GM18520 (cell line): ENCODE data around the gene ATP6V0A1.
"Not testable (repeated sequence)": the region's sequence is repeated elsewhere in the genome, so short reads cannot be mapped to it uniquely, and the experiment has no call there.

Source experiments
- ATAC-seq: cut with Tn5 transposase; IDR thresholded peaks from one replicate; pipeline ENCODE4 v1.9.1; 2021; ENCODE audit not compliant: unreplicated experiment

The ATP6V0A1 gene

DNA sequence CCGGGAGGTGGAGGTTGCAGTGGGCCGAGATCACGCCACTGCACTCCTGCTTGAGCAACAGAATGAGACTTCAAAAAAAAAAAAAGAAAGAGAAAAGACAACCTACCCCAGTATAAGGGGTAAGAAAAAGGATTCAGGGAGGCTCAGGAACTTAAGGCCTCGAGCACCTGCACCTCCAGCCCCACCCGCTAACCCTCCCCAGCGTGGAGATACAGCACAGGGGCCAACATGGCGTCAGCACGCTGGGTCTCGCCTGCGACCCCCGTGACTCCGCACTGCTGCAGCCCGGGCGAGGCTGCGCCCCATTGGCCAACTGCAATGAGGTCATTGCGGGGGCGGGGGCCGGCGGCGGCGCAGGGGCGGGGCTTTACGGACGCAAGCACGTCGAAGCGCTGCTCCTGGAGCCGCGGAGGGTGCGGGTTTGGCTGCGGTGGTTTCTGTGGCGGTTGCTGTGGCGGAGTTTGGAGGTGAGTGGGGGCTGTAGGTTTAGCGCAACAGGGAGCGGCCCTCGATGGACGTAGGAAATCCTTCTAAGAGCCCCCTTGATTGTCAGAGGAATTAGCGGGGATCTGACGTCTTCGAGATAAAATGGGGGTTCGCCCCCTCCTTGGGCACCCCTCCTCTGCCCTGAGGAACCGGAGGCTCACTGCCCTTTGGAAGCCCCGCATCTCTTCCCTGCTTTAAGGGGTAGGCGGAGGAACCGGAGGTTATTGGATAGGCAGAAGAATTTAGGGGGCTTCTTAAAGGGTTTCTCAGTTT, at the start of gene ATP6V0A1:
ATP6V0A1 (plus strand) TSS at position 382 of the 759 bp plus-strand sequence. CDS start 2,017 bp downstream, outside the sequence.
- peak; percentile 59 for ATAC-seq

DNA sequence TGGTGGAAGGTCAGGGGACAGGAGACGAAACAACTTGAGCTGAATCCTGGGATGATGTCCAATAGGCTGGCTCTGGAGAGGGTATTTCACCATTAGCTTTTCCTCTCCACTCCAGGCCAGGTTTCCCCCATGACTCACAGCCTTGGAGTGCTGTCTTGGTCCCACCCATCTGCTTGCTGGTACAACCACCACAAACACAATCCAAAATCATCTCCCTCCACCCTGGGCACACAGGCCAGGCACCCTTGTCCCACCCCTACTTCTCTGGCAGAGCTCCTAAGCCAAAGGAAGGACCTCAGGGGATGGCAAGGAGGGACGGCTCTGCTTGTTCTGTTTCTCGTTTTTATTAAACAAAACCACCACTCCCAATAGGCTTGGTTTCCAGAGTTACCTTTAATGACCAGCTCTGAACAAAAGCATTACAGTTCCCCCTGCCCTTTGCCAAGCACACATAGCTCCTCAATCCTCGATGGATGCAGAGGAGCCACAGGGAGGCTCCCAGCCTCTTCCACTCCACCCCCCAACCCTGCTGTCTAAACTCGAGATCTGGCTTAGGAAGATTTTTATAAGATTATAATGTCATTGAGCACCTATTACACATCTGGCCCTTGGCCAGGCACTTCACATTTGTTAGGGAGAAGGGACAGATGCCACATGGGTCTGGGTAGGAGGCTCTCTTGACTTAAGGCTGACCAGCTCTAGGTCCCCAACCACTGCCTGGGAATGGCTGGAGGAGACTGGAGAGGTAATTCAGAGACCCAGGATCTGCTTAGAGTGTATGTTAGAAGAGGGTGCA, 49.0 kb upstream of the ATP6V0A1 start:
- ATAC-seq = no peak

DNA sequence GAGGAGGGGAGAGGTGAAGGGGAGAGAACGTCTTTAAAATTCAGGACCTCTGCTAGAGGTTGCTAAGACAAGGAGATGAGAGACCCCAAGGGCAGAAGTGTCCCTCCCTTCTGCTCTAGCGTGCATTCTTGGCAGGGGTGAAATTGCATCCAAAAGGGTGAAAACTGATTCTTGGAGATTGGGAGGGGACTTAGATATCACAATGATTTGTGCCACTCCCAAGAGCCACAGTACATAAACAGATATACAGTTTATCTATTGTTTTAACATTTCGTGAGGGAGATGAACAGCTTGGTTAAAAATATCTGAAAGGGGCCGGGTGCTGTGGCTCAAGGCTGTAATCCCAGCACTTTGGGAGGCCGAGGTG, 48.4 kb upstream of the ATP6V0A1 start:
- ATAC-seq = no peak

DNA sequence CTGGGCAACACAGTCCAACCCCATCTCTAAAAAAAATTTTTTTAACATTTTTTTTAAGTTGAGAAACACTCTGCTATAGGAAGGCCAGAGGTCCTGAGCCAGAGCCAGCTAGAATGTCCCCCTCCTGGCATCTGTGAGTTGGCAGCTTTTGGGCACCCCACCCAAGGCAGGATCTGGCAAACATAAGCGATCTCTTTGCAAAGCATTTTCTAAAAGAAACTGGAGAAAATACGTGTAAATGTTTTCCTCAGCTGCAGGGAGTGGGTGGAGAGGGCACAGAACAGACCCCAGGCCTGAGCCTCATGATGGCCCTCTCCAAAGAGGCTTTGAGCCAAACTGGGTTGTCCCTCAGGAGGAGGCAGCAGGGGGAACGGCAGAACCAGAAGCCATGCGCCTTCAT, 47.3 kb upstream of the ATP6V0A1 start:
- ATAC-seq = no peak

DNA sequence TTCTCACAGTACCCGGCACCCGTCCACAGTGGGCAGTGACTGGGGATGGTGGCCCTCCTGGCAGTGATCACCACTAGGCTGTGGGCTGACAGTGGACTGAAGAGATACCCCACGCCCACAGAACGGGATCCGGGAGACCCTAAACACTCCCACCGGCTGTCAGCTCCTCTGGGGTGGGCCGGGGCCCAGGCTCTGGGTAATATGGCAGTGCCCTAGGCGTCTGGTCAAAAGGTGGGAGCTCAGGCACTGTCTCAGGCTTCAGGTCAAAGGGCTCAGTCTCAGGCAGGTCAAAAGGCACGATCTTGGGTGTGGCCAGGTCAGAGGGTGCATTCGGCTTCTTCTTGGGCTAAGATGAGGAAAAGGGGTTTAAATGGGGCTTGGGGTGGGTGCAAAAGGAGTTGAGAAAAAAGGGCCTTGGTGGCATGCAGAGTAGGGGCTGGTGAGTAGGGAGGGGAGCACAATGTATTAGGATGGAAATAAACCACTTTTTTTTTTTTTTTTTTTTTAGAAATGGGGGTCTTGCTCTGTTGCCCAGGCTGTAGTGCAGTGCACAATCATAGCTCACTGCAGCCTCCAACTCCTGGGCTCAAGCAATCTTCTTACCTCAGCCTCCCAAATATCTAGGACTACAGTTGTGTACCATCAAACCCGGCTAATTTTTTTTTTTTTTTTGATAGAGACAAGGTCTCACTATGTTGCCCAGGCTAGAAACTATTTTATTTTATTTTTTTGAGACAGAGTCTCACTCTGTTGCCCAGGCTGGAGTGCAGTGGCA, 46.6 kb upstream of the ATP6V0A1 start:
- no peak for ATAC-seq

DNA sequence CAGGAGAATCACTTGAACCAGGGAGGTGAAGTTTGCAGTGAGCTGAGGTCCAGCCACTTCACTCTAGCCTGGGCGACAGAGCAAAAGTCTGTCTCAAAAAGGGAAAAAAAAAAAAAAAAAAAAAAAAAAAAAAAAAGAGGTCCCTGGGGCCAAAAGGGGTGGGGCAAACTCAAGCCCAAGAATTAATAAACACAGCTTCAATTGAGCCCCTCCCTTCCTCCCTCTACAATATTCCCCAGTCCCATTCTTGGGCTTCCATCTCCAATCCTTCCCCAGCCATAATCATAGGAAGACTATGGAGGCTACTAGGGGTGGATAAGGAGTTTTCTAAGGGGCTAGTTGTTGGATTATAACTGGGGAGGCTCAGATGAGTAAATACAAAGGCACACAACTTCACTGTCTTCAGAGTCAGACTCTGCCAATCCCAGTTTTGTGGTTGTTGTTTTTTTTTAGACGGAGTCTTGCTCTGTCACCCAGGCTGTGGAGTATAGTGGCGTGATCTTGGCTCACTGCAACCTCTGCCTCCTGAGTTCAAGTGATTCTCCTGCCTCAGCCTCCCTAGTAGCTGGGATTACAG, 45.1 kb upstream of the ATP6V0A1 start:
- no peak for ATAC-seq

DNA sequence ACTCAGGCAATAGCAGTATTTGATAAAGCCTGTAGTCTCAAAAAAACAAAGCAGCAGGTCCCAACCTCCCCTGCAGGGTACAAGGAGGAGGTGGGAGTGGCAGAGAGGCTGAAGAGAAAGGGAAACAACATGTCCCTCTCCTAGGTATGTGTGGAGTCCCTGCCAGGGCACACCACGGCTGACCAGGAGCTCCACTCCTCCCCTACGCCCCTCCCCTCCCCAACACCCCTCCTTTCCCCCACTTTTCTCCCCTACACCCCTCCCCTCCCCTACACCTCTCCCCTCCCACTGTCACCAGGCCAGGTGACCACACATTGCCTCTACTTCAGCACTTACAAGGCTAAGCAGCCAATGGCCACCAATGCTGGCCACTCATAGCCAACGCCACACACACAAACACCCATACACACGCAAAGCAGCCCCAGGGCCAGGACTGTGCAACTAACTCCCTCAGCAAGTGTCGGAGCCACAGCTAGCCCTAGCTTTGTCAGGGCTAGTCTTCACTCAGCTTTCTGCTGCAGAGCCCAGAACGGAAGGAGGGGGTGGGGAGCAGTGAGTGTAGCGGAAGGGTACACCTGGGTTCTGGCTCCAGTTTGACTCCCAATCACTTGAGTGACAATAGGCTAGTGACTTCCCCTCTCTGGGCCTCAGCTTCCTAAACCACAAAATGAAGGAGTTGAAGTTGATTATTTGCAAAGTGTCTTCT, 43.8 kb upstream of the ATP6V0A1 start:
- no peak for ATAC-seq

DNA sequence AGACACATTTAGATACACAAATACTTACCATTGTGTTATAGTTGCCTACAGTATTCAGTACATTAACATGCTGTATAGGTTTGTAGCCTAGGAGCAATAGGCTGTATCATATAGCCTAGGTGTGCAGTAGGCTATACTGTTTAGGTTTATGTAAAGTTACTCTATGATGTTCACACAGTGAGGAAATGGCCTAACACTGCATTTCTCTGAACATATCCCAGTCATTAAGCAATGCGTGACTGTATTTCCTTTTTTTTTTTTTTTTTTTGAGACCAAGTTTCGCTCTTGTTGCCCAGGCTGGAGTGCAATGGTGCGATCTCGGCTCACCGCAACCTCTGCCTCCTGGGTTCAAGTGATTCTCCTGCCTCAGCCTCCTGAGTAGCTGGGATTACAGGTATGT, 40.7 kb upstream of the ATP6V0A1 start:
- not testable (repeated sequence) for ATAC-seq

DNA sequence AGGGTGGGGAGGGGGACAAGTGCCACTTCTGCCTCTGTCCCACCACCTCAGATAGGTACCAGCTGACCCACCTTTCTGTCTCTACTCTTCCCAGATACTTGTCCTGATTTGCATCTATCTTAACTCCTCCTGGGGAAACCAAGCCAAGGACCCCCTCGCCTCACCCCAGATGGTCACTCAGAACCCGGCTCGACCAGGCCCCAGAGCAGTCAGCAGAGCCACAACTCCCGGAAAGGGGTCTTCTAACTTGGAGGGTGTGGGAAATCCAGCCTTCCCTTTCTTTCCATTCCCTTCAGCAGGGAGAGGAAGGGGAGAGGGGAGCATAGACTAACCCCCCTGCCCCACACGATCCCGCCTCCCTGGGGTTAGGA, 37.6 kb upstream of the ATP6V0A1 start:
- no peak for ATAC-seq

DNA sequence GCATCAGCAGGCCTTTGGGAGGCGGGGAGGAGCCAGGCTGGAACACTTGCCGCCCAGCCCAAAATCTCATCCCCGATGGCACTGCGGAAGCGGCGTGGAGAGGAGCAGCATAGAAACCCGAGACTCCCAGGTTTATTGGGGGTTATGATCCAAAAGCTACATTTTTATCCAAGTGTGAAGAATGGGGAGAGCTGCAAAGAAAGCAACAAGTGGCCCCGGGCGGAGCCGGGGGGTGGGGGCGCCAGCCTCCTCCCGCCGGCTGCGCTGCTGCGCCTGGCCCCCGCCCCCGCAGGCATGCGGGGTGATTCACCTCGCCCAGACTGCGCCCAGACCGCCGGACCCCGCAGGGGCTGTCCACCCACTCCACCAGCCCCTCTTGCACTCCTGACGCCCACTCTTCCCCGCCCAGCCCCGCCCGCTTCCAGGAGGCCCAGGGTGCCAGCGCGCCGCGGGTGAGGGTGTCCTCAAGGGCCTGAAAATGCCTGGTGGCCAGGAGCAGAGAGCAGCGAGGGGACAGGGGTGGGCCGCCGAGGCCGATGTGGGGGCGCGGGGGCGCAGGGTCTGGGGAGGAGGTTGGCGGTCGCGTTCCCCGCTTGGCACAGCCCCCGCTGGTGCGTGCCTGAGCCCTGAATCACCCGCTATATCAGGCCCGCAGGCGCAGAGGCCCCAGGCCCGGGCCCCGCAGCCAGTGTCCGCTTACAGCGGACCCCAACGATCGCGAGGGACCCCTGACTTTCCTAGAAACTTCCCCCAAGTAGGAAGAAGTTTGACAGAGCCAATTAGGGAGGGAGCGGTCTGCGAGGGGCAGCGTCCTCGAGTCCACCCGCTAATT, 37.0 kb upstream of the ATP6V0A1 start:
- no peak for ATAC-seq

DNA sequence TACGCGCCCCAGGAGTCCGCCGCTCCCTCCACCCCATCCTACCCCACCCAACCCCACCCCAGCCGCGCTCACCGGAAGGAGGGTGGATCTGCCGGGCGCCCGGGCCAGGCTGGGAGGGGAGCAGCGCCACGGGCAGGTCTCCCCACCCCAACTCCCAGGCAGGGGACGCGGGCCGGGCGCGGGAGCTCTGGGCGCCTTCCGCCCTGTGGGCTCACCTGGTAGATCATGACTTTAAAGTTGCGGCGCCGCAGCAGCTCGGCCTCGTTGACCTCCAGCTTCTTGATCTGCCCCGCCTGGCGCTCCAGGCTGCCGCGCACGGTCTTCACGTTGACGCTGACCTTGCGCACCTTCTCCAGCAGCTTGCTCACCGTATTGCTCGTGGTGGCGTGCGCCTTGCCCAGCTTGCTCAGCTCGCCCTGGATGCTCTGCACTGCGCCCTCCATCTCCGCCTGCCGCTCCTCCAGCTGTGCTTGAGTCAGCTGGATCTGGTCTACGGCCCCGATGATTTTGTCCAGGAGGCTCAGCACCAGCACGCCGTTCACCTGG, 36.2 kb upstream of the ATP6V0A1 start:
- ATAC-seq = no peak

DNA sequence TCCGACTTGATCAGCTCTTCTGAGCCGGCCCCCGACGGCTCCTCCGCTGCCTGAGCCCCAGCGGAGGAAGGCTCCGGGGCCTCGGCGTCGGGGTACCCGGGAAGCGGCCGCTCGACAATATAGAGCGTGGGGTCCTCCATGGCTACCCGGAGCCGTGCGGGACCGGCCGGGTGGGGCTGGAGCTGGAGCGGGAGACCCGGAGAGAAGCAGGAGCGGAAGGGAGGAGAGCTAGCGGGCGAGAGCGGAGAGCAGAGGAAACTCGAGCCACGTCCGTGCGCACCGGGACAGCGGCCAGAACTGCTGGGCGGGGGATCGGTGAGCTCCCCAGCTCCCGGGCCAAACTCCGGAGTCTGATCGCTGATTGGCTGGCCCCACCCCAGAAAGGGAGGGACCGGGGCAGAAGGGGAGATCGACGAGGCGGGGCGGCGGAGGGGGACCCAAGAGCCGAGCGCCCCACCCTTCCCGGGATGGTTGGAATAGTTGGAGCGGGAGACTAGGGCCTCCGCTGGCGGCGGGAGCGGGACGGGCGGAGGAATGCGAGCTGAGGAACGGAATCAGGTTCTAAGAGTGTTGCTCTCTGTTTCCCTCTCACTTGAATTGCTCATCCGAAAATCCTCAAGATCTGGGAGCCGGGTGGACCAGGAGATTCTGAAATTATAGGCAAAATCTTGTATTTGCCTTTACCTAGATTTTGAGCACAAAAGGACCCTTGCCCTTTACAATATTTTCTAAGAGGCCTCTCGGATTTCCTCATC, 35.5 kb upstream of the ATP6V0A1 start, which contains the start of gene CAVIN1:
CAVIN1 (minus strand) TSS at position 299 of the 755 bp plus-strand sequence; CDS start at position 140, 159 bp downstream.
- ATAC-seq = no peak

DNA sequence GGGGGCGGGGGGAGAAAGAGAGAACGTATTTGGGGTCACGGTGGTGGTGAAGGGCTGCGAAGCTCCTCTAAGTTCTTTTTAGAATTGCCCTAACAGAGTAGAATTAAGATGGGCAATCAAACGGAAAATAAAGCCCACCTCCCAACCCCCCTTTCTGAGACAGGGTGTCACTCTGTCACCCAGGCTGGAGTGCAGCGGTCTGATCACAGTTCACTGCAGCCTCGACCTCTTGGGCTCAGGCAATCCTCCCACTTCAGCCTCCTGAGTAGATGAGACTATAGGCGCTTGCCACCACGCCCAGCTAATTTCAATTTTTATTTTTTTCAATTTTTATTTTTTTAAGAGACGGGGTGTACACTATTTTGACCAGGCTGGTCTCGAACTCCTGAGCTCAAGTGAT, 34.9 kb upstream of the ATP6V0A1 start:
- no peak for ATAC-seq

DNA sequence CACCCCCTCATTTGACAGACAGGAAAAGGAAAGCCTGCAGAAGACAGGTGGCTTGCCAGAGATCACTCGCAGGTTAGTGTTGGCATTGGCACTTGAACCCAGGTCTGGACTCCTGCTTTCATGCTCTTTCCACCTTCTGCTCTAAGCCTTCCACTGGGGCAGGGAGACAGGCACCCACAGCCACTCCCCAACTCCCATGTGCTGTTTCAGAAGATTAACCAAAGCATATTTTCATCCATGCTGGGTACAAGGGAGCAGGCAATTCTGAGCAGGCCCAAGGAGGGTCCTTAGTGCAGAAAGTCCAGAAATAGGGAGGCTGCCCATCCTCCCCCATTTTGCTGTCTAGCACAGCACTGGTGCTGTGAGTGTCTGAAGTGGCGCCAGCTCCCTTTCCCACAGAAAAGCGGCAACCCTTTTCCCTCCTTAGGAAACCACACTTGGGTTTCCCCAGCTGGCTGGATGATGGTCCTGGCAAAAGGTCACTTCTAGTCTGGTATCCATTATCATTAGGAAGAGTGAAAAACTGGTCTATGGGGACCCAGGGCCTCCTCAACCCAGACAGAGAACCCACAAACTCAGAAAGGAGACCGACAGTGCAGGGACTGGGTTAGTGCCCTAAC, 33.6 kb upstream of the ATP6V0A1 start:
- no peak for ATAC-seq

DNA sequence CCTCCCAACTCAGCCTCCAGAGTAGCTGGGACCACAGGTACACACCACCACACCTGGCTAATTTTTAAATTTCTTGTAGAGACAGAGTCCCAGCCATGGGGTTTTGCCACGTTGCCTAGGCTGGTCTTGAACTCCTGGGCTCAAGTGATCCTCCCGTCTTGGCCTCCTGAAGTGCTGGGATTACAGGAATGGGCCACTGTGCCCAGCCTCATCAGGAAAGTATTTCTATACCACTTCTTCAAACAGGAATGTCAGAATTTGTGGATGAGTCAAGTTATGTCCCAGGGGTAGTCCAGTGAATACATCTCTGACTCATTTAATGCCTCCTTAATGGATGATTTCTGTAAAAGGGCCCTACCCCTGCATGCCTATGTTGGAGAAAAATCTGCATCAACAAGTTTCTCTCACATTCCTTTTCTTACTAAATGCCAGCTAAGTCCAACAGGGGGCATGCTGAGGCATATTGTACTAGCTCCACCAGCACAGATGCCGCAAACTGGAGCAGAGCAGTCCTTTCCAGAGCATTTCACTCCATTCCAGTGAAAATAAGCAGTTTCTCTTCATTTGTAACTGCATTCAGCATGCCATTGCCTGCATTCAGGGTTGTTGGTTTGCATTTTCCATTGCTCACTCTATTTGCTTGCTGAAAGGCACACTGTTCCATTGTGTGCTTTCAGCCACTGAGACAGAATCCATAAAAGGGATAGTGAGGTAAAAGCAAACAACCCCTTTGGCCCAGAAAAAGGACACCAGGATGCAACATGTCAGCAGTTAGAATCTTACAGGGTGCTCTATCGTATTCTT, 30.3 kb upstream of the ATP6V0A1 start:
- no peak for ATAC-seq

DNA sequence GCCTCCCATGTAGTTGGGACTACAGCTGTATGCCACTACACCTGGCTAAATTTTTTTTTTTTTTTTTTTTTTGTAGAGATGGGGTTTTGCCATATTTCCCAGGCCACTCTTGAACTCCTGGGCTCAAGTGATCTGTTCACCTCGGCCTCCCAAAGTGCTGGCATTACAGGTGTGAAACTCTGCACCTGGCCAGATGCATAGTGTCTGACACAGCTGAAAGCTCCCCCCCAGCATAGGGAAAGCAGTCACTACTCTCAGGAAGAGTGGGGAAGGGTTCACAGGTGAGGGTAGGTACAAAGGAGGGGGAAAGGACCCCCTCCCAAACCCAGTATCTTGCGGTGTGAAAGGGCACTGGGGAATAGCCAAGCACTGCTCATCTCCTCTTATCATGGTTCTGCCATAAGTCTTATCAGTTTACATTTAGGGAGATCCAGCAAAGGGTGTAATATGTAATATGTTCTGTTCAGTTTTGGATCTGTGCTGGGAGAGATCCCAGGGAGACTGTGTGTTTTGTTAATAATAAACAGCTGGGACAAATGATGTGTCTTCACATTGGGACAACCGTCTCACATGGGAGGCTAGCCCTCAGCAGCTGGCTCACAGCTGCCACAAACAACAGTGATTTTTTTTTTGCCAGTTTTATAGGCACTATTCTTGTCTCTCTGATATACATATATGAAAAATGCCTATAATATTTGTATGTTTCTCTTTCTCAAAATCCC, 28.8 kb upstream of the ATP6V0A1 start:
- no peak for ATAC-seq

DNA sequence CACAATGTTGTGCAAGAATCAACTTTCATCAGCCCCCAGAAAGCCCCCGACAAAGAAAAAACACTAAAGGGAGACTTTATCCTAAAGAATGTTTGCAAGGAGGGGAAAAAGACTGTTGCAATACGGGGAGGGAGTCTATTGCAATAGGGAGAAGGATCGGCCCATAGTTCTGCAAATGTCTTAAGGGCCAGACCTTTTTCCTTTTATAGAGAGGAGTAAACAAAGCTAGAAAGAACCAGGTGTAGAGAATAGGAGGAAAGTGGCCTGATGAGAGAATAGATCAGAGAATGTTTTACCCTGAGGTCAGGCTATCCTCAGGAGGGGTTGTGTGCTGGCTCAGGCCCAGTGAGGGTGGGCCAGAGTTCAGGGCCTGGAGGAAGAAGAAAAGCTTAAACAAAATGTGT, 26.9 kb upstream of the ATP6V0A1 start:
- ATAC-seq = no peak
